Thoracic aorta (tissue), 2 donors: ENCODE data around the gene MAMDC4. TPM values are rescaled to one million over a fixed set of nuclear protein-coding genes. Genes with fewer than 3 reads are reported as not detected.
A peak's percentile ranks its signal among the peaks of the same experiment; 100 is the strongest.

Experiments
- ATAC-seq: fragments of 150-250 bp; one replicate; pipeline ENCODE4 v1.8.0; 2017; ENCODE audit warnings: low read depth; ENCODE audit not compliant: insufficient number of reproducible peaks, low FRiP score
- DNase-seq: peaks from one replicate; pipeline ENCODE4 v3.0.0-alpha.2; 2020; ENCODE audit warnings: low spot score
- H3K27ac ChIP-seq, 2 donors: fragments of 200-600 bp; sonication (generic); 1 replicate in 1 of 2; 2 replicates in 1 of 2; pipeline ENCODE4 v1.5.1; 2016; ENCODE audit warnings: mild to moderate bottlenecking in 2 of 2, moderate library complexity in 2 of 2
- H3K27me3 ChIP-seq: fragments of 200-600 bp; sonication (generic); replicated peaks from 2 replicates; pipeline ENCODE4 v1.6.0; 2016; ENCODE audit warnings: mild to moderate bottlenecking; ENCODE audit not compliant: insufficient read depth
- H3K36me3 ChIP-seq: fragments of 200-600 bp; sonication (generic); one replicate; pipeline ENCODE4 v1.5.1; 2016
- H3K4me1 ChIP-seq, 2 donors: fragments of 200-600 bp; sonication (generic); 1 replicate in 1 of 2; 2 replicates in 1 of 2; pipeline versions ENCODE4 v1.5.1 to v1.6.0; 2016; ENCODE audit warnings: low read depth in 2 of 2, mild to moderate bottlenecking in 1 of 2; ENCODE audit not compliant: control insufficient read depth in 1 of 2
- H3K4me3 ChIP-seq: fragments of 200-600 bp; sonication (generic); 2 replicates; pipeline ENCODE4 v1.5.1; 2016; ENCODE audit warnings: mild to moderate bottlenecking
- H3K9me3 ChIP-seq: fragments of 200-600 bp; sonication (generic); 2 replicates; pipeline ENCODE4 v1.5.1; 2016
- total RNA-seq, 2 donors: library from RNA; depleted of rRNA; stranded (reverse); fragments of >200 nt; gene quantifications; one replicate each; pipeline versions ENCODE4 v1.1.0 to v1.2.3, GENCODE V29; 2016
- TF ChIP-seq, protein P1 (sequence below): fragments of 200-600 bp; sonication (generic); IDR thresholded peaks from one replicate; pipeline ENCODE4 v1.5.1; 2019; ENCODE audit warnings: antibody characterized with exemption

MAMDC4 gene
- total RNA-seq, 2 donors from 2014 or later, result 1.8 to 2.8 TPM

DNA sequence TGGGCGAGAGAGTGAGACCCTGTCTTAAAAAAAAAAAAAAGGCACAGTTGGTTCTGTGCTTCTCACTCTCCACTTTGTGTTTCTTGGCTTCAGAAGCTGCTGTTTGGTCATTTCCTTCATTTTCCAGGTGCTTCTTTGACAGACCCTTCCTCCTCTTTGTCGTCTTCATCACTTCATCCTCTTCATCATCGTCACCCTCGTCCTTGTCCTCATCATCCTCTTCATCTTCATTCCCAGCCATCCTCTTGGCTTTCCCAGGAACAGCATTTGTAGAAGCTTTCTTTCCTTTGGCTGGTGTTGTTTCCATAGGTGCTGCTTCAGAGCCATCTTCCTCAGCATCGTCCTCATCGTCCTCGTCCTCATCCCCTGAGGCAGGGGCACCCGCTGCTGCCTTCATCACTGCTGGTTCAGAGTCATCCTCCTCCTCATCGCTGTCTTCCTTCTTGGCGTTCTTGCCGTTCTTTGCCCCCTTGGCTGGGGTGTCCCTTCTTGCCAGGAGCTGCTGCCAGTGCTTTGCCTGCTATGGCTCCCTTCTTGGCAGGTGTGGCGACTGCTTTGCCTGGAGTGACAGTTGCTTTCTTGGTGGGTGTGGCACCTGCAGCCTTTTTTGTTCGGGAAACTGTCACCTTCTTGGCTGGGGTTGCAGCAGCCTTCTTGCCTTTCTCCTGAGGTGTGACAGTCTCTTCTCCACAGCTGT lies 37.3 kb upstream of the MAMDC4 start:
- no peaks in the 10 kb centered on the region for H3K27me3 ChIP-seq
- peaks cover 7% of the 10 kb centered on the region for H3K36me3 ChIP-seq
- TF ChIP-seq, protein P1, sequence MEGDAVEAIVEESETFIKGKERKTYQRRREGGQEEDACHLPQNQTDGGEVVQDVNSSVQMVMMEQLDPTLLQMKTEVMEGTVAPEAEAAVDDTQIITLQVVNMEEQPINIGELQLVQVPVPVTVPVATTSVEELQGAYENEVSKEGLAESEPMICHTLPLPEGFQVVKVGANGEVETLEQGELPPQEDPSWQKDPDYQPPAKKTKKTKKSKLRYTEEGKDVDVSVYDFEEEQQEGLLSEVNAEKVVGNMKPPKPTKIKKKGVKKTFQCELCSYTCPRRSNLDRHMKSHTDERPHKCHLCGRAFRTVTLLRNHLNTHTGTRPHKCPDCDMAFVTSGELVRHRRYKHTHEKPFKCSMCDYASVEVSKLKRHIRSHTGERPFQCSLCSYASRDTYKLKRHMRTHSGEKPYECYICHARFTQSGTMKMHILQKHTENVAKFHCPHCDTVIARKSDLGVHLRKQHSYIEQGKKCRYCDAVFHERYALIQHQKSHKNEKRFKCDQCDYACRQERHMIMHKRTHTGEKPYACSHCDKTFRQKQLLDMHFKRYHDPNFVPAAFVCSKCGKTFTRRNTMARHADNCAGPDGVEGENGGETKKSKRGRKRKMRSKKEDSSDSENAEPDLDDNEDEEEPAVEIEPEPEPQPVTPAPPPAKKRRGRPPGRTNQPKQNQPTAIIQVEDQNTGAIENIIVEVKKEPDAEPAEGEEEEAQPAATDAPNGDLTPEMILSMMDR, result no peak
- H3K27ac ChIP-seq, result no peak overlapping the region
- no peak for DNase-seq
- peaks cover 4 to 10% of the 10 kb centered on the region in 2 donors for H3K4me1 ChIP-seq
- ATAC-seq, result no peak
- H3K4me3 ChIP-seq, result no peak overlapping the region
- H3K9me3 ChIP-seq, result no peaks in the 10 kb centered on the region

DNA sequence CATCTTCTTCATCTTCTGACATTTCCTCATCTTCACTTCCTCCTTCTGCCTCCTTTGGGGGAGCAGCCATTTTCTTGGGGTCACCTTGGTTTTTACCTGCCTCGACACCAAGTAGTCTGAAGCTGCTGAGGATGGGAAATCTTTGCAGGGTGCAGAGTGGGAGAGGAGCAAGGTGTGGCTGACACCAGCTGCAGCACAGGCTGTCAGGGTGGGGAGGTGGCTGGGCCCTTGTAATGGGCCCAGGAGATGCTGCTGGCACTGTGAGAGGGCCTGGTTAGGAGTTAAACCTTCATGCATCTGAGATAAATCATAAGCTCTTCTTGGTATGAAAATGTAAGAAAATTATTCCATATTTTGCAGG lies 36.7 kb upstream of the MAMDC4 start:
- Histone ChIP-seq H3K27ac (no peak overlapping the region), H3K9me3 (no peaks in the 10 kb centered on the region), H3K4me3 (no peak overlapping the region), H3K4me1 (peaks cover 0 to 6% of the 10 kb centered on the region in 2 donors), H3K27me3 (no peaks in the 10 kb centered on the region), H3K36me3 (peaks cover 7% of the 10 kb centered on the region)
- TF ChIP-seq, protein P1, result no peak
- no peak for ATAC-seq
- DNase-seq, result no peak

DNA sequence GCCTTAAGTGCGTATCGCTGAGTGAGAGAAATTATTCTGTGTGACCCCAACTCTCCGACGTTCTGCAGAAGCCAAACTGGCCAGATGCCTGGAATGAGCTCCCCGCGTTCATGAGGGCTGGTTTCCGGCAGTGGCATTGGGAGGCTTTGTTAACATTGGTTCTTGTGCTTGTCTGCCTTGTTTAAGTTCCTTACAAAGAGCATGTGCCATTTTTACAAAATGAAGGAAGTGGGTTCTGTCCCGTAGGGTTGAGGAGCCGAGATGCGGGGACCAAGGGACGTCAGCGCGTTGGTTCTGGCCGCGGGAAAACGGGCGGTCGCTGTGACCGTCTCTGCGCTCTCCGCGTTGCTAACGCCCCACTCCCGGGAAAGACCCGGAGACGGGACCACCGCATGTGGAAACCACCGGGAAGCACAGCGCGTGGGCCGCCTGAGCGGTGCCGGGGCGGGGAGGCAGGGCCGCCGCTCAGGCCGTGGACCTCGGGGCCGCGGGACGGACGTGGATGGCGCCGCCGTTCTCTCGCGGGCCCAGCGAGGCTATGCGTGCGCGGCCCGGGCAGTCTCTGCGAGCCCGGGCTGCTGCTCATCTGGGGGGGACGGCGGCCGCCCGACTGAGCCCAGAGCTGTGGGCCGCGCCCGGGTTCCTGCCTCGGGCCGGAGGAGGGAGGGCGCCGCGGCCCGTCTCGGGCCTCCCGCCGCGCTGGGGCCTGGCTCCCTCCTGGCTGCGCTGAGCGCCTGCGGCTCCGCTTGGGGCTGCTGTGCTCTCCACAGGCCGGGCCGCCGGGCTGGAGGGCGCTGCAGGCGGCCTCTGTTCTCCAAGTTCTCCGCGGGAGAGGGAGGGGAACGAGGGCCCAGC lies 30.9 kb upstream of the MAMDC4 start:
- Histone ChIP-seq H3K36me3 (peaks cover 19% of the 10 kb centered on the region), H3K4me1 (peaks cover 3 to 11% of the 10 kb centered on the region in 2 donors), H3K27me3 (no peaks in the 10 kb centered on the region), H3K4me3 (peak overlapping the region; percentile 68), H3K9me3 (no peaks in the 10 kb centered on the region), H3K27ac (no peak overlapping the region)
- TF ChIP-seq, protein P1, result no peak
- no peak for ATAC-seq
- no peak for DNase-seq

DNA sequence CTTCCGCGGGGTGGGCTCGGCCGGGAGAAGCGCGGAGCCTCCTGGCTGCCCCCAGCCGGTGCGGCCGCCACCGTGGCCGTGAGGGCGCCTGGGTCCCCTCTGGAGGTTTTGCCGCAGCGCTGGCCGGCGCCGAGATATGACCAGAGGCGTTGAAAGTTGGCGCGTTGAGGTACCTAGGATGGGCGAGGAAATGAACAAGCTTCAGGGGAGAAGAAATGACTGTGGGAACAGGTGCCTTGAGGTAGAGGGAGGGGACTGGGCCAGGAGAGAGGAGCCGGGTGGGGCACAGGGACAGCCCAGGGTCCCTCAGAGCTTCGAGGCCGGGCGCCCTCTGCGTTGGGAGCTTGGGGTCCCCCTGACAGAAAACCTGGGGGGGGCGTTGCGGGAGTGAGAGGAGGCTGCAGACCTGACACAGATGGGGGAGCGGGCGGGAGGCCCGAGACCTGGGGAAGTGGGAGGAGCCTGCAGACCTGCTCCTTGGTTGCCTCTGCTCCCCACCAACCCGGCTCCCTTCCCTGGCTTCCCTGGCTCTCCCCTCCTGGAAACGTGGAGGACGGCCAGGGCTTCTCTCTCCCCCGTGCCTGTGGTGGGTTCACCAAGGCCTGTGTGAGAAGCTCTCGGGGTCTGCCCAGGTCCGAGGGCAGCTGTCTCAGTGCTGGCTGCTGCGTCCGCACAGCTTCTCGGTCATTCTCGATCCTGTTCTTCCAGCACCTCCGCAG lies 30.2 kb upstream of the MAMDC4 start:
- no peak overlapping the region for H3K27ac ChIP-seq
- ATAC-seq (no peak), DNase-seq (no peak)
- peaks cover 3 to 11% of the 10 kb centered on the region in 2 donors for H3K4me1 ChIP-seq
- no peaks in the 10 kb centered on the region for H3K27me3 ChIP-seq
- no peaks in the 10 kb centered on the region for H3K9me3 ChIP-seq
- H3K4me3 ChIP-seq, result peak overlapping the region; percentile 68
- TF ChIP-seq, protein P1, result no peak
- peaks cover 23% of the 10 kb centered on the region for H3K36me3 ChIP-seq
